ENCODE measurements around the gene SERPINA3. TPM values are rescaled to one million over a fixed set of nuclear protein-coding genes. Genes with fewer than 3 reads are reported as not detected.

The SERPINA3 gene
- total and polyA plus RNA-seq, 8 donors: 1,011 to 4,136 (median 2,518) TPM

DNA sequence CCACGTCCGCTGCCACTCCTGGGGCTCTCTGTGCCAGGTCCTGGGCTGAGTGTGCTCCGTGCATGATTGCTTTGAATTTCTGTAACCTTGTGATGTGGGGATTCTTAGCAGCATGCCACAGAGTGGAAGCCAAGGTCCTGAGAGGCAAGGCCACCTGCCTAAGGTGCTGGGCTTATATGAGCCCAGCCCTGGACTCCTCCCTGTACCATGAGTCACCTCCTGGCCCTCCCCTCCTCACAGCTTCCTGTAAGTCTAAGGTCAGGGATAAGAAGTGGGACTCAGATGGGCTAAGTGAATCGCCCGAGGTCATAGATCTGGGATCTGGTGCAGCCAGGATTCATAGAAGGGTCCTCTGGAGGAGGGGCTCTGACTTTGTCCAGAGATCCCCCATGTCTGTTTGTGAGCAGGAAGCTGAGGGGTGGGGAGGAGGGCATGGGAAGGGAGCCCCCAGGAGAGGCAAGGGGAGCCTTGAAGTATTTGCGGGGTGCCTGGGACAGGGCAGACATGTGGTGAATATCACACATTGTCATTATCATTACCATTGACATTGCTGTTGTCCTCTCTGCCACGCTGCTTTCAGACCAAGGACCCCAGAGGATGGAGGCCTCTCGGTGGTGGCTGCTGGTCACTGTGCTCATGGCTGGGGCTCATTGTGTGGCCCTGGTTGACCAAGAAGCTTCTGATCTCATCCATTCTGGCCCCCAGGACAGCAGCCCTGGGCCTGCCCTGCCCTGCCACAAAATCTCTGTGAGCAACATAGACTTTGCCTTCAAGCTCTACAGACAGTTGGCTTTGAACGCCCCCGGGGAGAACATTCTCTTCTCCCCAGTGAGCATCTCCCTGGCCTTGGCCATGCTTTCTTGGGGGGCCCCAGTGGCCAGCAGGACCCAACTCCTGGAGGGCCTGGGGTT lies 28.8 kb downstream of the SERPINA3 start:
- no peak for FAIRE-seq
- H3K36me3 ChIP-seq: no peaks in the 10 kb centered on the region
- TF ChIP-seq, protein P1, sequence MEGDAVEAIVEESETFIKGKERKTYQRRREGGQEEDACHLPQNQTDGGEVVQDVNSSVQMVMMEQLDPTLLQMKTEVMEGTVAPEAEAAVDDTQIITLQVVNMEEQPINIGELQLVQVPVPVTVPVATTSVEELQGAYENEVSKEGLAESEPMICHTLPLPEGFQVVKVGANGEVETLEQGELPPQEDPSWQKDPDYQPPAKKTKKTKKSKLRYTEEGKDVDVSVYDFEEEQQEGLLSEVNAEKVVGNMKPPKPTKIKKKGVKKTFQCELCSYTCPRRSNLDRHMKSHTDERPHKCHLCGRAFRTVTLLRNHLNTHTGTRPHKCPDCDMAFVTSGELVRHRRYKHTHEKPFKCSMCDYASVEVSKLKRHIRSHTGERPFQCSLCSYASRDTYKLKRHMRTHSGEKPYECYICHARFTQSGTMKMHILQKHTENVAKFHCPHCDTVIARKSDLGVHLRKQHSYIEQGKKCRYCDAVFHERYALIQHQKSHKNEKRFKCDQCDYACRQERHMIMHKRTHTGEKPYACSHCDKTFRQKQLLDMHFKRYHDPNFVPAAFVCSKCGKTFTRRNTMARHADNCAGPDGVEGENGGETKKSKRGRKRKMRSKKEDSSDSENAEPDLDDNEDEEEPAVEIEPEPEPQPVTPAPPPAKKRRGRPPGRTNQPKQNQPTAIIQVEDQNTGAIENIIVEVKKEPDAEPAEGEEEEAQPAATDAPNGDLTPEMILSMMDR (IDR thresholded peaks at IDR 0.05): no peak
- WGBS, 2 donors: 87 to 89% methylated on average over 10 of the region's 10 CpGs
- intact Hi-C loops (cut with DNase I): no loop called here
- H3K4me3 ChIP-seq: no peak overlapping the region
- peaks cover 0 to 5% (median 3%) of the 10 kb centered on the region in 3 donors for H3K4me1 ChIP-seq
- no peaks in the 10 kb centered on the region for H3K27me3 ChIP-seq
- no peaks in the 10 kb centered on the region for H3K9me3 ChIP-seq
- no peak overlapping the region for H3K27ac ChIP-seq
- no peak for DNase-seq
- peak in 3 of 4 donors; percentile 58 to 68 (median 63) for ATAC-seq

DNA sequence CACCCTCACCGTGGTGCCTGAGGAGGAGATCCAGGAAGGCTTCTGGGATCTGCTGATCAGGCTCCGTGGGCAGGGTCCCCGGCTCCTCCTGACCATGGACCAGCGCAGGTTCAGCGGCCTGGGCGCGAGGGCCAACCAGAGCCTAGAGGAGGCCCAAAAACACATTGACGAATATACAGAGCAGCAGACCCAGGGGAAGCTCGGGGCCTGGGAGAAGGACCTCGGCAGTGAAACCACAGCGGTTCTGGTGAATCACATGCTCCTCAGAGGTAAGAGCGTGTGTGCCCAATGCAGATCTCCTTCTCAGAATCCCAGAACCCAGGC lies 29.4 kb downstream of the SERPINA3 start:
- no peaks in the 10 kb centered on the region for H3K36me3 ChIP-seq
- no peaks in the 10 kb centered on the region for H3K27me3 ChIP-seq
- peaks cover 0 to 3% (median 1%) of the 10 kb centered on the region in 3 donors for H3K4me1 ChIP-seq
- TF ChIP-seq, protein P1 (IDR thresholded peaks at IDR 0.05): no peak
- DNase-seq (no peak), FAIRE-seq (no peak), ATAC-seq (no peak)
- intact Hi-C loops (cut with DNase I): no loop called here
- H3K4me3 ChIP-seq: no peak overlapping the region
- H3K9me3 ChIP-seq: no peaks in the 10 kb centered on the region
- 94 to 96% methylated on average over 12 of the region's 12 CpGs for WGBS, 2 donors
- H3K27ac ChIP-seq: no peak overlapping the region

DNA sequence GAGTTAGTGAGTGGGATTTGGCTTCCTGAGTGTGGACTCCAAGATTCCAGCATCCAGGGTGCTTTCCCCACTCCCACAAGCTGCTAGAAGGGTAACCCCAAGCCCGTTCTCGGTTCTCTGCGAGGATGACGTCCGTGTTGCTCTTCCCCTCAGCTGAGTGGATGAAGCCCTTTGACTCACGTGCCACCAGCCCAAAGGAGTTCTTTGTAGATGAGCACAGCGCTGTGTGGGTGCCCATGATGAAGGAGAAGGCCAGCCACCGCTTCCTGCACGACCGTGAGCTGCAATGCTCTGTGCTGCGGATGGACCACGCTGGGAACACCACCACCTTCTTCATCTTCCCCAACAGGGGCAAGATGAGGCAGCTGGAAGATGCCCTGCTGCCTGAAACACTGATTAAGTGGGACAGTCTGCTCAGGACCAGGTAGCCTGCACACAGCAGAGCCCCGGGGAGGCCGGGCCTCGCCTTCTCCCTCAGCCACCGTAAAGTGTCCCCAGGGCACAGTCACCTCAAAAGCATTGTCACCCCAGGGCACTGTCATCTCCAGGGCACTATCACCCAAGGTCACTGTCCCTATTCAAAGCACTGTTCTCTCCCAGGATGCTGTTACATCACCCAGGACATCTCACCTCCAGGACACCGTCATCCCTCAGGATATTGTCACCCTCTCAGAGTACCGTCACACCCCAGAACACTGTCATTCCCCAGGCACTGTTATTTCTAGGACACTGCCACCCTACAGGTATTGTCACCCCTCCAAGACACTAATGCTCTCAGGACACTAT lies 31.3 kb downstream of the SERPINA3 start:
- no peaks in the 10 kb centered on the region for H3K4me1 ChIP-seq
- intact Hi-C loops (cut with DNase I): no loop called here
- 91 to 92% methylated on average over 18 of the region's 18 CpGs for WGBS, 2 donors
- H3K36me3 ChIP-seq: no peaks in the 10 kb centered on the region
- no peak for FAIRE-seq
- no peak for ATAC-seq
- no peak overlapping the region for H3K27ac ChIP-seq
- H3K27me3 ChIP-seq: no peaks in the 10 kb centered on the region
- no peaks in the 10 kb centered on the region for H3K9me3 ChIP-seq
- DNase-seq: no peak
- TF ChIP-seq, protein P1 (IDR thresholded peaks at IDR 0.05): no peak
- H3K4me3 ChIP-seq: no peak overlapping the region

DNA sequence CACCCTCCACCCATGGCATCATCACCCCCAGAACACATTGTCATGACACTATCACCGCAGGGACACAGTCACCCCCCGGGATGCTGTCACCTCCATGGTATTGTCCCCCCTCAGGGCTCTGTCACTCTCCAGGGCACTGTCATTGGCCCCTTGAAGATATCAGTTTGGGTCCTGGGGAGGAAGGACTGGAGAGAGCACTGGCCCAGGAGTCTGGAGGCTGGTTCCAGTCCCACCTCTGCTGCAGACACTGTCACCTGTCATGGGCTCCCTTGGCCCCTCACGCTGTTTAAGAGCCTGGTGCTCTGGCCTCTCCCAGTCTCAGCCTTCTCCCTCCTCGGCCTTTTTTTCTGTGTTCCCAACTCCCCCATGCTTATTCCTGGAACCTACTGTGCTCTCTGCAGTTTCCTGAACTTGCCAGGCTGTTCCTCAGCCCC lies 31.9 kb downstream of the SERPINA3 start:
- WGBS, 2 donors: 79 to 80% methylated on average over 4 of the region's 4 CpGs
- FAIRE-seq: no peak
- TF ChIP-seq, protein P1 (IDR thresholded peaks at IDR 0.05): no peak

More for the DNA sequence above, 31.9 kb downstream of the SERPINA3 start:
- Histone ChIP-seq H3K4me3 (no peak overlapping the region), H3K4me1 (no peaks in the 10 kb centered on the region), H3K36me3 (no peaks in the 10 kb centered on the region), H3K27ac (no peak overlapping the region), H3K9me3 (no peaks in the 10 kb centered on the region), H3K27me3 (no peaks in the 10 kb centered on the region)
- DNase-seq (no peak), ATAC-seq (no peak)
- intact Hi-C loops (cut with DNase I): no loop called here

Measured in pancreas (tissue), 10 donors.